ENCODE results near the gene ARMH1. TPM values are rescaled to one million over a fixed set of nuclear protein-coding genes. Genes with fewer than 3 reads are reported as not detected.
A peak's percentile ranks its signal among the peaks of the same experiment; 100 is the strongest.

The ARMH1 gene
- total and polyA plus RNA-seq, 4 experiments from 2014 or later: 26.0 to 74.5 (median 47.2) TPM

DNA sequence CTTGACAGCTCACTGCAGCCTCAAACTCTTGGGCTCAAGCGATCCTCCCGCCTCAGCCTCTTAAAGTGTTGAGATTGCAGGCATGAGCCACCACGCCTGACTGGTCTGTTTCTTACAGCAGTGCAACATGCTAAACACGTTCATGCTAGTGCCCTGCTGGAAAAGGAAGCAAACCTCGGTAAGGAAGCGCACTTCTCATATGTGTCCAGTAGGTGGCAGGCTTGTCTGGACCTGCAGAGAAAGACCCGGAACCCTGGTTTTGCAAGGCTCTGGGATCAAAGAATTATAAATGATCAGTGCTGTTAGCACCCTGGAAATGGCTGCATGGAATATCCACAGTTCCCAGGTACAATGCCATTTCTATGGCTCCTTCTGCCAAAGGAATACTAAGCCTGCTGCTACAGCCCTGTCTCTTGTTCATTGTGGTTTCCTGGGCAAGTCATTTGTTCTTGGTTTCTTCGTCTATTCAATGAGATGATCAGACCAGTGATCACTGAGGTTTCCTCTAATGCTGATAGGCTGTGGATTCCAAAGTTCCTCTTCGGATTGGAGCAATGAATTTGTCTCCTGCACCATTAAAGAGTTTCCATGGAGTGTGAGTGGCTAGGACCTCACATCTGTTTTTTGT lies 40.5 kb downstream of the ARMH1 start:
- H3K27me3 Mint-ChIP-seq: no peaks in the 10 kb centered on the region
- H3K4me3 Mint-ChIP-seq: peak overlapping the region in 7 of 8 donors; percentile 1 to 84 (median 62)
- Histone ChIP-seq H3K27ac (ENCODE audit: low read depth, low read length) (no peak overlapping the region), H3K9me3 (ENCODE audit: control insufficient read depth in 1 of 2, low read length in 2 of 2) (no peaks in the 10 kb centered on the region), H3K36me3 (ENCODE audit: insufficient read depth, low read length) (no peaks in the 10 kb centered on the region), H3K4me1 (ENCODE audit: insufficient read depth, low read length) (peaks cover 26% of the 10 kb centered on the region), H3K4me3 (ENCODE audit: low read length in 2 of 2) (no peak overlapping the region), H3K27me3 (ENCODE audit: insufficient read depth, low read length) (no peaks in the 10 kb centered on the region)
- DNase-seq: peak; percentile 70 to 75 (median 74)
- CTCF ChIA-PET (ENCODE audit: partially characterized antibody): interaction anchor here (0.6 to 12.0 kb wide), 10 partner anchors 8 to 776 kb away, joined by 3 to 175 read pairs (median 4); partner anchors contain the start of genes ARMH1, HECTD3, RNU5D-1 and TESK2
- POLR2A ChIA-PET (ENCODE audit: partially characterized antibody): interaction anchor here (0.9 to 8.6 kb wide), 3 partner anchors 11 to 16 kb away, joined by 3 to 182 read pairs (median 4); partner anchors contain the start of gene RNU5D-1
- H3K9me3 Mint-ChIP-seq: no peaks in the 10 kb centered on the region
- no peaks in the 10 kb centered on the region for H3K36me3 Mint-ChIP-seq
- H3K27ac Mint-ChIP-seq: peak overlapping the region; percentile 8 to 88 (median 77)
- intact Hi-C loops (cut with micrococcal nuclease): loop anchor here (1.0 to 5.0 kb wide), 3 partner anchors 14 to 587 kb away; partner anchors contain the start of genes HECTD3 and UROD
- H3K4me1 Mint-ChIP-seq: peaks cover 28 to 47% (median 39%) of the 10 kb centered on the region in 4 donors

DNA sequence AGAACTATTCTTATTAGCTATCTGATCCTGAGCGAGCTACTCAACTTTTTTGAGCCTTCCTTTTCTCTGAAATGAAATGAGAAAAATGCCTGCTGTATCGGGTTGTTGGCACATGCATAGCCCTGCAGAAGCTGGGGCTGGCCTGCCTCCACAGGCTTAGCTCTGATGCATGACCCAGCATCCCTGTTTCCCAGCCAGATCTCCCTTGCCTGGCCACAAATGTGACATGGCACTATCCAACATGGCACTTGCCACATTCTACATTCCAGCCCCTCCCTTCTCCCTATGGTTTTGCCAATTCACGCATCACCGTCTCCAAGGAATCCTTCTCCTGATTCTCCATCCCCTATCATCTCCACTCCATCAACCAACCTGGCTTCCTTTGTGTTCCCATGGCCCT lies 42.6 kb downstream of the ARMH1 start:
- H3K4me1 Mint-ChIP-seq: peaks cover 45 to 68% (median 58%) of the 10 kb centered on the region in 4 donors
- H3K27me3 Mint-ChIP-seq: no peaks in the 10 kb centered on the region
- no peak for DNase-seq
- H3K27ac Mint-ChIP-seq: peak overlapping the region in 3 of 7 donors; percentile 67 to 81 (median 80)
- H3K27ac ChIP-seq (ENCODE audit: low read depth, low read length): no peak overlapping the region
- no peaks in the 10 kb centered on the region for H3K27me3 ChIP-seq (ENCODE audit: insufficient read depth, low read length)
- no peak overlapping the region for H3K4me3 Mint-ChIP-seq
- H3K36me3 Mint-ChIP-seq: no peaks in the 10 kb centered on the region
- CTCF ChIA-PET (ENCODE audit: partially characterized antibody): interaction anchor here (0.8 to 12.0 kb wide), 9 partner anchors 8 to 586 kb away, joined by 3 to 175 read pairs (median 3); partner anchors contain the start of gene RNU5D-1
- intact Hi-C loops (cut with micrococcal nuclease): loop anchor here (5.0 kb wide), 2 partner anchors 295 to 585 kb away; partner anchors contain the start of genes HECTD3 and UROD
- peaks cover 45% of the 10 kb centered on the region for H3K4me1 ChIP-seq (ENCODE audit: insufficient read depth, low read length)
- POLR2A ChIA-PET (ENCODE audit: partially characterized antibody): interaction anchor here (0.8 to 8.6 kb wide), 3 partner anchors 10 to 58 kb away, joined by 3 to 182 read pairs (median 15); partner anchors contain the start of genes RNU5D-1 and RPS8
- H3K4me3 ChIP-seq (ENCODE audit: low read length in 2 of 2): no peak overlapping the region
- H3K9me3 Mint-ChIP-seq: no peaks in the 10 kb centered on the region
- H3K36me3 ChIP-seq (ENCODE audit: insufficient read depth, low read length): no peaks in the 10 kb centered on the region
- H3K9me3 ChIP-seq (ENCODE audit: control insufficient read depth in 1 of 2, low read length in 2 of 2): no peaks in the 10 kb centered on the region

DNA sequence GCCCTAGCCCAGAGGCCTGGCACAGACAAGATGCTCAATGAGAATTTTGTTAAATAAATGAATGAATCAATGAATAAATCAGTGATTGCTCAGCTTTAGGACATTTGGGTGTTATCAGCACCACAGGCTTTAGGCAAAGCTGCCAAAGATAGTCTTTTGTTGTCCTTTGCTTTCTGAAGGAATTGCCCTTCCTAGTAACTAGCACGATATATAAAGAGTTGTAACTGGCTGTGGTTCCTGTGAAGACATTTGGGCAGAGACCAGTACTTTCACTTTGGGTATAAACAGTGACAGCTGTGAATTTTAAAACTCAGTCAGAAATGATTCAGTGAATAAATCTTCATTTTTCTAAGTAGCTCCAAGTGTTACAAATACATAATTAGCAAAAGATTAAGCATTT lies 43.1 kb downstream of the ARMH1 start:
- DNase-seq: no peak
- Mint-ChIP-seq H3K27ac (peak overlapping the region in 2 of 7 donors; percentile 14 to 80), H3K27me3 (no peaks in the 10 kb centered on the region), H3K4me1 (peaks cover 45 to 69% (median 59%) of the 10 kb centered on the region in 4 donors), H3K36me3 (no peaks in the 10 kb centered on the region), H3K4me3 (peak overlapping the region in 1 of 8 donors; percentile 32), H3K9me3 (no peaks in the 10 kb centered on the region)
- Histone ChIP-seq H3K9me3 (ENCODE audit: control insufficient read depth in 1 of 2, low read length in 2 of 2) (no peaks in the 10 kb centered on the region), H3K4me3 (ENCODE audit: low read length in 2 of 2) (no peak overlapping the region), H3K27ac (ENCODE audit: low read depth, low read length) (no peak overlapping the region), H3K36me3 (ENCODE audit: insufficient read depth, low read length) (no peaks in the 10 kb centered on the region), H3K27me3 (ENCODE audit: insufficient read depth, low read length) (no peaks in the 10 kb centered on the region), H3K4me1 (ENCODE audit: insufficient read depth, low read length) (peaks cover 50% of the 10 kb centered on the region)
- CTCF ChIA-PET (ENCODE audit: partially characterized antibody): interaction anchor here (1.1 to 12.0 kb wide), 6 partner anchors 9 to 118 kb away, joined by 3 to 175 read pairs (median 4); partner anchors contain the start of gene RNU5D-1
- intact Hi-C loops (cut with micrococcal nuclease): loop anchor here (5.0 kb wide), 2 partner anchors 295 to 585 kb away; partner anchors contain the start of genes HECTD3 and UROD
- POLR2A ChIA-PET (ENCODE audit: partially characterized antibody): interaction anchor here (0.8 to 8.6 kb wide), 3 partner anchors 9 to 58 kb away, joined by 3 to 182 read pairs (median 15); partner anchors contain the start of genes RNU5D-1 and RPS8

DNA sequence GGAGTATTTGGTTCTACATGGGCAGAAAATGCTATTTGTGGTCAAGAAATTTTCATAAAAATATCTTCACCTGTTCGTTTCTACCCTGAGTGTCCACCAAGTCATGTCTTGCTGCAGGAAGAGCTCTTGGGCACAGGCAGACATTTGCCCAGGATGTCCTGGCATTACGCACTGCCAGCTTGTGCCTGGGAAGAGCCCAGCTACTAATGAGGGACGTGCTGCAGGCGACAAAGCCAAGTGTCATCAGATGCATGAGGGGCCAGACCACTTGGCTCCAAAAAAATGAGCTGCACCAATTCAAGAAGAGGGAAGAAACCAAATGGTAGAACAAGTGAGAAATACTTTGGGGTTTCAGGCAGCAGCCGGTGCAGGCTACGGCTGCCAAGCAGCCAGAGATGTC lies 43.6 kb downstream of the ARMH1 start:
- Histone ChIP-seq H3K27me3 (ENCODE audit: insufficient read depth, low read length) (no peaks in the 10 kb centered on the region), H3K27ac (ENCODE audit: low read depth, low read length) (no peak overlapping the region), H3K9me3 (ENCODE audit: control insufficient read depth in 1 of 2, low read length in 2 of 2) (no peaks in the 10 kb centered on the region), H3K4me3 (ENCODE audit: low read length in 2 of 2) (no peak overlapping the region), H3K36me3 (ENCODE audit: insufficient read depth, low read length) (no peaks in the 10 kb centered on the region), H3K4me1 (ENCODE audit: insufficient read depth, low read length) (peaks cover 54% of the 10 kb centered on the region)
- peak overlapping the region in 1 of 8 donors; percentile 32 for H3K4me3 Mint-ChIP-seq
- H3K27ac Mint-ChIP-seq: peak overlapping the region in 1 of 7 donors; percentile 14
- no peaks in the 10 kb centered on the region for H3K9me3 Mint-ChIP-seq
- intact Hi-C loops (cut with micrococcal nuclease): loop anchor here (5.0 kb wide), 2 partner anchors 294 to 584 kb away; partner anchors contain the start of genes HECTD3 and UROD
- no peaks in the 10 kb centered on the region for H3K36me3 Mint-ChIP-seq
- no peak for DNase-seq
- H3K27me3 Mint-ChIP-seq: no peaks in the 10 kb centered on the region
- POLR2A ChIA-PET (ENCODE audit: partially characterized antibody): interaction anchor here (0.8 to 8.6 kb wide), 3 partner anchors 9 to 57 kb away, joined by 3 to 182 read pairs (median 15); partner anchors contain the start of genes RNU5D-1 and RPS8
- H3K4me1 Mint-ChIP-seq: peaks cover 46 to 73% (median 62%) of the 10 kb centered on the region in 4 donors
- CTCF ChIA-PET (ENCODE audit: partially characterized antibody): interaction anchor here (0.7 to 12.0 kb wide), 5 partner anchors 9 to 57 kb away, joined by 3 to 175 read pairs (median 6); partner anchors contain the start of gene RNU5D-1

DNA sequence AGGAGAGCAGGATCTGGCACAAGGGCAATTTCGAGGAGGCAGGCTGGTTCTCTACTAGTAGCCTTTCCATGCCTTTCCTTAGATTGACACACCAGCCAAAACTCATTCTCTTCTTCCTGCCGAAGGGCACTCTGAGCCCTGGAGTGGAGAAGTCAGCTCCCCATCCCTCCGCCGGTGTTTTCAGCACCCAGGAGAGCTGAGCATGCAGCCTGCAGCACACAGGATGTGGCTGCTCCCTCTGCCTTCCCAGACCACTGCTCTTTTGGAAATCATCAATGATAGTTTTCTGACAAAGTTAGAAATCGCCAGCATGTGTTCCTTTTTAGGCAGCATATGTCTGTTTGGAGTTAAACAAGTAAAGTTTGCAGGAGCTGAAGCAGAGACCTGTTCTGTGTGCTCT lies 44.8 kb downstream of the ARMH1 start:
- POLR2A ChIA-PET (ENCODE audit: partially characterized antibody): interaction anchor here (0.7 to 8.6 kb wide), 6 partner anchors 11 to 781 kb away, joined by 3 to 182 read pairs (median 10); partner anchors contain the start of genes BTBD19, MMACHC, RNU5D-1 and RPS8
- Histone ChIP-seq H3K4me1 (ENCODE audit: insufficient read depth, low read length) (peaks cover 65% of the 10 kb centered on the region), H3K27ac (ENCODE audit: low read depth, low read length) (no peak overlapping the region), H3K9me3 (ENCODE audit: control insufficient read depth in 1 of 2, low read length in 2 of 2) (no peaks in the 10 kb centered on the region), H3K36me3 (ENCODE audit: insufficient read depth, low read length) (no peaks in the 10 kb centered on the region), H3K4me3 (ENCODE audit: low read length in 2 of 2) (no peak overlapping the region), H3K27me3 (ENCODE audit: insufficient read depth, low read length) (no peaks in the 10 kb centered on the region)
- CTCF ChIA-PET (ENCODE audit: partially characterized antibody): interaction anchor here (12.0 kb wide), 1 partner anchor 12 kb away, joined by 175 read pairs; the partner anchor contains the start of gene RNU5D-1
- Mint-ChIP-seq H3K36me3 (no peaks in the 10 kb centered on the region), H3K4me3 (peak overlapping the region in 2 of 8 donors; percentile 10 to 35), H3K27me3 (no peaks in the 10 kb centered on the region), H3K27ac (peak overlapping the region in 3 of 7 donors; percentile 62 to 79 (median 75)), H3K4me1 (peaks cover 55 to 83% (median 71%) of the 10 kb centered on the region in 4 donors), H3K9me3 (no peaks in the 10 kb centered on the region)
- no peak for DNase-seq
- intact Hi-C loops (cut with micrococcal nuclease): loop anchor here (5.0 kb wide), 2 partner anchors 293 to 583 kb away; partner anchors contain the start of genes HECTD3 and UROD

DNA sequence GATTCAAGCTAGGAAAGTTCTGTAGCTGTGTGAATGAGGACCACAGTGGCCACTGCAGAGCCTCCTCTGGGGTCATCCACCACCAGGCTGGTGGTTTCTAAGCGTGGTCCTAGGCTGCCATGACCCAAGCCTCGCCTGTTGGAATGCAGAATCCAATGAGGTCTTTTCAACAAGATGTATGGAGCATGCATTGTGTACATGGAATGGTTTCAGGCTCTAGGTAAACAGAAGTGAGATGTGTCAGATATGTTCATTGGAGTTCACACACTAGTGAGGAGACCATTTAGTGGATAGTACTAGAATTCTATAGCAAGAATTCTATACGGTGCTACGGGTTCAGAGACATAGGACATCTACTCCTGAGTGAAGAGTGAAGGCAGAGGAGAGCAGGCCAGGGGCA lies 45.8 kb downstream of the ARMH1 start:
- peaks cover 55 to 83% (median 70%) of the 10 kb centered on the region in 4 donors for H3K4me1 Mint-ChIP-seq
- Histone ChIP-seq H3K9me3 (ENCODE audit: control insufficient read depth in 1 of 2, low read length in 2 of 2) (no peaks in the 10 kb centered on the region), H3K36me3 (ENCODE audit: insufficient read depth, low read length) (no peaks in the 10 kb centered on the region), H3K27me3 (ENCODE audit: insufficient read depth, low read length) (no peaks in the 10 kb centered on the region), H3K4me1 (ENCODE audit: insufficient read depth, low read length) (peaks cover 65% of the 10 kb centered on the region), H3K27ac (ENCODE audit: low read depth, low read length) (no peak overlapping the region), H3K4me3 (ENCODE audit: low read length in 2 of 2) (no peak overlapping the region)
- H3K36me3 Mint-ChIP-seq: peaks cover 0 to 1% of the 10 kb centered on the region in 2 donors
- no peaks in the 10 kb centered on the region for H3K9me3 Mint-ChIP-seq
- intact Hi-C loops (cut with micrococcal nuclease): no loop called here
- H3K27ac Mint-ChIP-seq: peak overlapping the region; percentile 26 to 96 (median 93)
- H3K4me3 Mint-ChIP-seq: peak overlapping the region in 7 of 8 donors; percentile 3 to 87 (median 59)
- ChIA-PET CTCF (ENCODE audit: partially characterized antibody) (interaction anchor here (1.1 to 12.0 kb wide), 2 partner anchors 11 to 56 kb away, joined by 3 to 175 read pairs; partner anchors contain the start of gene RNU5D-1), POLR2A (ENCODE audit: partially characterized antibody) (interaction anchor here (1.7 to 8.6 kb wide), 8 partner anchors 11 to 292 kb away, joined by 4 to 182 read pairs (median 40); partner anchors contain the start of genes BTBD19, DYNLT4, HECTD3 and KIF2C)
- DNase-seq: no peak
- no peaks in the 10 kb centered on the region for H3K27me3 Mint-ChIP-seq
